ENCODE results near the gene LRRC32.
A peak's percentile ranks its signal among the peaks of the same experiment; 100 is the strongest.
"Not testable (repeated sequence)": the region's sequence is repeated elsewhere in the genome, so short reads cannot be mapped to it uniquely, and the experiment has no call there.

LRRC32 gene

GRCh38 chr11:76644591-76644990, 26.0 kb downstream of the LRRC32 start:
- no peak for DNase-seq

DNA sequence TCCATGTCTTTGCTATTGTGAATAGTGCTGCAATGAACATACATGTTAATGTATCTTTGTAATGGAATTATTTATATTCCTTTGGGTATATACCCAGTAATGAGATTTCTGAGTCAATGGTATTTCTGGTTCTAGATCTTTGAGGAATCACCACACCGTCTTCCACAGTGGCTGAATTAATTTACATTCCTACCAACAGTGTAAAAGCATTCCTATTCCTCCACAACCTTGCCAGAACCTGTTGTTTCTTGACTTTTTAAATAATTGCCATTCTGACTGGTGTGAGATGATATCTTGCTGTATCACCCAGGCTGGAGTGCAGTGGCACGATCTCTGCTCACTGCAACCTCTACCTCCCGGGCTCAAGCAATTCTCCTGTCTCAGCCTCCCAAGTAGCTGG, 26.8 kb downstream of the LRRC32 start:
- not testable (repeated sequence) for DNase-seq

GRCh38 chr11:76642341-76642740, 28.2 kb downstream of the LRRC32 start:
- DNase-seq: no peak

GRCh38 chr11:76641905-76642304, 28.6 kb downstream of the LRRC32 start:
- DNase-seq: no peak

DNA sequence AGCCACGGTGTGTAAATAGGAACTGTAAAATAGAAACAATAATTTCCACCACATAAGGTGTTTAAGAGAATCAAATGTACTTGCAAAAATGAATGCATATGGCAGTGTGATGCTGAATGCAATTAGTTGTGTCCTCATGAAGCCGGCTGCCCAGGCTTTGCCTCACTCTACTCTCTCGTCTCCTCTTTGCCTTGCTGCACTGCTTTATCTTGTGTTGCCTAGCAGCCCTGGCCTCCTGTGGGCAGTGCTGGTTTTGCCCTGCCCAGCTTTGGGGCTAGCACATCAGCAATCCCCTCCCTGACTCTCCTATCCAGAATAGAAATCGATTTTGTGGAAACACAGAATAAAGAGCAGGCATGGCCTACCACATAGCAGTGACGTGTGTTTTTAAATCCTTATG, 30.0 kb downstream of the LRRC32 start:
- DNase-seq: no peak

DNA sequence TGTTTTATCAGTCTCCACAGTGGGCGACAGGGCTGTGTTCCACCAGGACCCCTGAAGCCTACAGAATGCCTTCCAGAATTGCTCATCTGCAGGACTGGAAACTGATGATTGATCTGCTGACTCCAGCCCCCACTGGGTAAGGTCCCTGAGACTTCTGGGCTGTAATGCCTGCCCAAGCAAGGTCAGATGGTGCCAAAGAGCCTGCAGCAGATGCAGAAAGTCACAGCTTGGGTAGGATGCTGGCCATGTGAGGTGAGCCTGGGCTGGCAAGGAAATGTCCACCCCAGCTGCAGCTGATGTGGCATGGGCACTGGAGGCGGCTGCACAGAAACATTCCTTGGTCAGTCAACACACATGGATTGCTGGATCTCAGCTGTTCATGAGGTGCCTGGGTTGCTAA, 30.9 kb downstream of the LRRC32 start:
- DNase-seq: no peak

DNA sequence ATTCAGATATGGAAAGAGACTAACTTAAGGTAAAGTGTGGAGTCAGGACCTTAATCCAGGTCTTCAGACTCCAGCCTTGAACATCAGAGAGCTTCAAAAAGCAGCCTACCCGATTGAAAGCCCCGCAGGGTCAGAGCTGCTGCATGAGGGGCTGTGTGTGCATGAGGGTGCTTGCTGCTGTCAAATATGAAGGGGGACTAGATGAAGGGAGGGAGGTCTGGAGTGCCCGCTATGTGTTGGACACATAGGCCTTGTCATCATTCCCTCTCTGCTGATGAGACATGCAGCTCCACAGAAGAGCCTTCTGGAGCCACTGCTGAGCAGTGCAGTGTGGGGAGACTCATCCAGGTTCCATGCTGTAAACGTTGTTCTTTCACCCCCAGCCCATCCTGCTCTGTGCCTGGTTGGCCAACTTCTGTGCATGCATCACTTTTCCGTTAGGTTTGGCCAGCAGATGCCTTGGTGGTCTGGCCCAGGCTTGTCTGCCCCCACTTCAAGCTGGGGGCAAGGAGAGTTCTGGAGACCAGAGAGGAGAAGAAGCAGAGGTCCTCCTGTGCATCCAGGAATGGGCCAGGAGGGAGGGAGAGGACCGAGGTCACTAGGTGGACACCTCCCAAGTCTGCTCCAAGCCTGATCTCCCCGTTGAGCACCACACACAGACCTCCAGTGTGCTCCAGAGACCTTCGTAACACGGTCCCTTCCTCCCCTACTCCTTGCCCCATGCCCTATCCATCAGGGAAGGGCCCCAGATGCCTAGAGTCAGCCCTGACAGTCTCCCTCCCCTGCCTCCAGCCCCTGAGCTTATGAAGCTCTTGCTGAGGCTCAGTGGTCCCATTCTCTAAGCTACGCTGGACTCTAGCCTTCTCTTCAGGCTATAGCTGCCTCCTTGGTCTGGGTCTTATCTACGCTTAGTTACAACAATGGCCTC, 32.0 kb downstream of the LRRC32 start:
- DNase-seq: no peak

DNA sequence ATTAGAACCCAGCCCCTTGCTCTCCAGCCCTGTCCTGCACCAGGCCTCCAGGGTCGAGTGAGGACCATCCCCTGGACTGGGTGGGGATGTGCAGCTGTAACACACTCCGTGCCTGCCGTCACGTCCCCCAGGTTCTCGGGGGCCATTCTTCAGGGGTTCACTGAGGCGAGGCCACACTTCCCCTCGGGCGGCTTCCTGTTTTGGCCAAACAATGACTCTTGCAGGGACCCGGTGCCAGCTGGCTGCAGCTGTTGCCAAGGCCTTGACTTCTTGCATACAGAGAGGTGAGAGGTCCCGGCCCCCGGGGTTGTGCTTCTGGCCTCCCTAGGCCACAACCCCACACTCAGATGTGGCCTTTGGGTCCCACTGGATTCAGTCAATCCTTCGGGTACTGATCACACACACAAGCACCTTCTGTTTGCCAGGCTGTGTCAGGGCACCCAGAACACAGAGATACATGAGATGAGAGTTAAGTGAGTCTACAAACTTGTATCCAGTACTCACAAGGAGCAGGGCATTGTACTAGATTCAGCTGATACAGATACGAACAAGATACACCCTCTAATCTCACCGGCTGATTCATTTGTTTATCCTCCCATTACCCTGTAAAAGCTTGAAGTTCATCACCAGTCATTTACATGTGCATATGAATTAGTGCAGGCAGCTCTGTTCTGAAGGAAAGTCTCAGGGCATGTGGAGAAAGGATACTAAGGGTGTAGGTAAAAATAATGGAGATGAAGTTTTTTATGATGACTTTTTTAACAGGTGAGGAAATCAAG, 32.9 kb downstream of the LRRC32 start:
- no peak for DNase-seq

DNA sequence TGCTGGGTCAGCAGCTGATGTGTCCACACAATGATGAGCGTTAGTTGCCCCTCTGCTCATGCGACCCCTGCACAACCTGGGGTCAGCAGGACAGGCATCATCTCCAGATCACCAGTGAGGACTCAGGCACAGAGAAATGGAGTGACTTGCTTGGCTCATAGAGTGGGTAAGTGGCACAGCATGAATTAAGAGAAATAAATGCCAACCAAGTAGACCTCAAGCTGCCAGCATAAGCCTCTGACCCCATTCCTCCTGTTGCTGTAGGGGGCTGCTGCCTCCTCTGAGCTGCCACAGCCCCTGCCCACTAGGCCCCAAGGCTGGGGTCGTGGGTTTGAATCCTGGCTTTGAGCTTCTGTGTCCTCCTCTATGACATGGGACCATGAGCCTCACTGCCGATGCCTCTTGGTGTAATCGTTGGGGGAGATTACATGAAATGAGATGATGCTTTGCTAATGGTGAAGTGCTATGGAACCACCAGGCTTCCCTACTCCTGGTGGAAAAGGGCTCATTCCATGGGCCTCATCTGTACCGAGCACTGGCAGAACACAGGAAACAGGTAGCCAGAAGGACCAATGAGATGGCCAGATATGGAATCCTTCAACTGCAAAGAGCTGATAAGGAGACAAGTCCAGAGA, 33.6 kb downstream of the LRRC32 start:
- no peak for DNase-seq

- no peak for DNase-seq
These were observed 34.4 kb downstream of the LRRC32 start for GRCh38 chr11:76635991-76636738.

- no peak for DNase-seq
These were observed 35.7 kb downstream of the LRRC32 start for GRCh38 chr11:76634886-76635285.

DNA sequence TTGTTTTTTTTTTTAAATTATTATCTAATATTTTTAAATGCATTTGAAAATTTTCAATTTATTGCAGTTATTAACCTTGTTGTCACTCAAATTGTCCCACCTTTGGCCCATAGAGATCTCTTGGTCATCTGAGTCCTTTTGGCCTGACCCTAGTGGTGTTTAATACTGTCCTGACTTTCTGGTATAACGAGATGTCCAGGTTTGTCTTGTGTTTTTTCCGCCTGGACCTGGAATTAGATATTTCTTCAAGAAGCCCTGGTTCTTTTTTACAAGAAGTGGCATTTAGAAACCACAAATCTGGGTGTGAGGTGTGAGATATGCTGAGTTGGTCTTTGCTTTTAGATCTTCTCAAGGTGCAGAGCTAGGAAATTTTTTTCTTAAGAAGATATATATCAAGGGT, 38.1 kb downstream of the LRRC32 start:
- no peak for DNase-seq

GRCh38 chr11:76631566-76632308, 38.8 kb downstream of the LRRC32 start:
- no peak for DNase-seq

DNA sequence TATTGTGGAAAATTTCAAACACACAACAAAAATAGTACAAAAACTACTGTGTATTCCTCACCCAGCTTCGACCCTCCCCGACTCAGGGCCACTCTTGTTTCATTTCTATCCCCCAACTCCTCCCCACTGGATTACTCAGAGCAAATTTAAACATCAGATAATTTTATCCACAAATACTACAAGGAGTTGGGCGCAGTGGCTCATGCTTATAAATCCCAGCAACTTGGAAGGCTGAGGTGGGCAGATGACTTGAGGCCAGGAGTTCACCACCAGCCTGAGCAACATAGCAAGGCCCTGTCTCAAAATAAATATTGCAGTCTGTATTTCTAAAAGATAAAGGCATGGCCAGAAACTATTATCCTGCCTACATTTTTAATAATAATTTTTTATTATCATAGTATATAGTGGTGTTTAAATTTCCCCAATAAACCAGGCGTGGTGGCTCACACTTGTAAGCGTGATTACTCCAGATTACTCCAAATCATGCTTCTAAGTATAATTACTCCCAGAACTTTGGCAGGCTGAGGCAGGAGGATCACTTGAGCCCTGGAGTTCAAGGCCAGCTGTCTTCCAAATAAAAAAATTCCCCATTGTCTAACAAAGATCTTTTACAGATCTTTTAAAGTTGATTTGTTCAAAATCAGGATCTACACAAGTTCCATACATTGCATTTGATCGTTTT, 39.8 kb downstream of the LRRC32 start:
- no peak for DNase-seq

GRCh38 chr11:76629853-76630599, 40.5 kb downstream of the LRRC32 start:
- peak; percentile 29 for DNase-seq

DNA sequence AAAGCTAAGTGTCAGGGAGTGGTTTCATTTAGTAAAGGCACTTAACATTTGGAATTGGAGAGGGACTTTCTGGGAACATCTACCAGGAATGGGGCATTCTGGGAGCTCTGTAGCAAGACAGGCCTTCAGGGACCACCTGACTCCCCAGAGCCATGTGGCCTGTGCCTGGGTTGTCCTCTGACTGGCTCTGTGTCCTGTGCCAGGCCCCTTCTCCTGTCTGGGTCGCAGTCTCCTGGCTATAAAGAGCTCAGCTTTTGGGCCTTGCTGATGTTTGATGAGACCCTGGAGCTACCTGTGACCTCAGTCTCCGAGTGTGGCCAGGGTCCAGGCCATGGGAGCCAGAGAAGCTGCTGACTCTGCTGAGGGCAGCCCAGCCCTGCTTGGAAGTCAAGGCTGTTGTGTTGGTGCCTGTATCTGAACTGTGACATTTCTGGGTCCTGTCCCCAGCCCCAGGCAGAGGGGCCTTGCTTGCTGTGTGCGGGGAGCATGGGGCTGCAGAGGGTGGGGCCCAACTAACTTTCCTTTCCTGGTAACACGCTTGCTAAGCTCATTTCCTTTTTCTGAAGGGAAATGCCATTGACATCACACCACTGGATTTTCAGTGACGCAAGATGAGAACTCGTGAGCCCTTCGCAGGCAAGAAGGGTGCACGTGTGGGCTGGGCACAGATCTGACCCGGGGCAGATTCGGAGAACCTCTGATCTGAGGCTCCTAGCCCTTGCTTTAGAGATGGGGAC, 41.3 kb downstream of the LRRC32 start:
- DNase-seq: peak; percentile 49

DNA sequence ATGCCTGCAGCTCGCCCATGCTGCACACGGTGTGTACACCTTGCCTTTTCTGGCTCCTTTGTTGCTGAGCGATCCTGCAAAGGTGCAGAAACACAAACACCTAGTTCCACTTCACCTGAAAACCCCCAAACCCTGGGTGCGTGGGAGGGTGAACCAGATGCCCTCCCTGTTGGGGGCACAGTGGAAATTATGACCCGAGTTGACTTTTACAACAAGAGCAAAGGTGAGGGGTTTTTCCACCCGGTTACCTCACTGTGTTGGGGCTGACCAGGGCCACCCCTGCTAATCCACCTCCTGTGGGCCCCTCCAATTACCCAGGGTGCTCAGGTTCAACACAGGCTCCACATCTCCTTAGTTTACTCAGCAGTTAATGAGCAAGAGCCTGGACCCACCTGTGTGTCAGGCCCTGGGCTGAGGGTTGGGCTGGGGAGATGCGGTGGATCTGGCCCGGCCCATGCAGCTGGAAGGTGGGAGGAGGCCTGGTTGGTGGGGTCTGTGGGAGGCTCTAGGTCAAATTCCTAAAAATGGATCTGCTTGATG, 42.1 kb downstream of the LRRC32 start:
- no peak for DNase-seq

DNA sequence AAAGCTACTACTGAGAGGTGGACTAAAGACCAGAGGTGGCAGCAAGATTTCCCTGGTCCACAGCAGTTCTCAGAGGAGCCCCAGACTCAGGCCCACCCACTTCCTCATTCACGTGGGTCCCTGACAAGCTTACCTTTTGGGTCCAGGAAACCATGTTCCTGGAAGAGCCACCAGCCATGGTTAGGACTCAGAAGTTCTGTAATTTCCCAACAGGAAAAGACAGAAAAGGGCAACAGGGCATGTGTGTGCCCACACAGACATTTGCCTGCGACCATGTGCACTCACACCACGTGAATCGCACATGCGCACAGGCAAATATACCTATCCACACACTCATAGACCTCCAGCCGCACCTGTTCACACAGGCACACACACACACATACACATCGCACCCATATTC, 42.9 kb downstream of the LRRC32 start:
- DNase-seq: no peak

GRCh38 chr11:76626921-76627401, 43.6 kb downstream of the LRRC32 start:
- DNase-seq: peak; percentile 45

- DNase-seq: no peak
These were observed 44.3 kb downstream of the LRRC32 start for GRCh38 chr11:76626266-76626665.

Measured in CD4-positive, alpha-beta T cell treated with Interleukin-12 subunit alpha and Interleukin-12 subunit beta, for 1 hour (primary cell).